GM23338 (cell line): Measurements from ENCODE around the gene LIPG. TPM values are rescaled to one million over a fixed set of nuclear protein-coding genes. Genes with fewer than 3 reads are reported as not detected.

ENCODE experiments used
- ATAC-seq: fragments of 200-7000 bp; cut with Tn5 transposase; 3 replicates; pipeline ENCODE4 v1.9.1; 2020
- DNase-seq: peaks from one replicate; pipeline ENCODE4 v3.0.0-alpha.2; 2015; ENCODE audit warnings: low spot score
- H2AFZ ChIP-seq: fragments of 200-600 bp; sonication (generic); 2 replicates; pipeline ENCODE4 v1.8.0; 2016; ENCODE audit warnings: antibody characterized with exemption, mild to moderate bottlenecking, moderate library complexity
- H3F3A ChIP-seq: fragments of 200-600 bp; sonication (generic); replicated peaks from 2 replicates; pipeline ENCODE4 v1.8.0; 2017; ENCODE audit warnings: antibody characterized with exemption, mixed run types, low read depth
- H3K27ac ChIP-seq: fragments of 200-600 bp; sonication (generic); 2 replicates; pipeline ENCODE4 v1.6.1; 2016; ENCODE audit warnings: low read depth
- H3K27me3 ChIP-seq: fragments of 200-600 bp; sonication (generic); 2 replicates; pipeline ENCODE4 v1.8.0; 2016; ENCODE audit warnings: mild to moderate bottlenecking, mixed run types, moderate library complexity; ENCODE audit not compliant: insufficient read depth
- H3K36me3 ChIP-seq: fragments of 200-600 bp; sonication (generic); 2 replicates; pipeline ENCODE4 v1.8.0; 2016; ENCODE audit warnings: mild to moderate bottlenecking; ENCODE audit not compliant: insufficient read depth
- H3K4me1 ChIP-seq: fragments of 200-600 bp; sonication (generic); 2 replicates; pipeline ENCODE4 v1.8.0; 2016; ENCODE audit warnings: mild to moderate bottlenecking, moderate library complexity; ENCODE audit not compliant: insufficient read depth
- H3K4me2 ChIP-seq: fragments of 200-600 bp; sonication (generic); 2 replicates; pipeline ENCODE4 v1.7.1; 2017; ENCODE audit warnings: mixed run types
- H3K4me3 ChIP-seq: fragments of 200-600 bp; sonication (generic); 2 replicates; pipeline ENCODE4 v1.6.1; 2016; ENCODE audit warnings: mixed run types
- H3K79me2 ChIP-seq: fragments of 200-600 bp; sonication (generic); replicated peaks from 2 replicates; pipeline ENCODE4 v1.8.0; 2017; ENCODE audit warnings: mild to moderate bottlenecking; ENCODE audit not compliant: insufficient read depth
- H3K9me2 ChIP-seq: fragments of 200-600 bp; sonication (generic); 2 replicates; pipeline ENCODE4 v1.8.0; 2017; ENCODE audit not compliant: insufficient read depth
- H4K20me1 ChIP-seq: fragments of 200-600 bp; sonication (generic); replicated peaks from 2 replicates; pipeline ENCODE4 v1.8.0; 2017; ENCODE audit warnings: mild to moderate bottlenecking; ENCODE audit not compliant: insufficient read depth
- H3K27ac Mint-ChIP-seq: 2 replicates; pipeline ENCODE4 v1.8.0; 2020; ENCODE audit warnings: inconsistent platforms, mild to moderate bottlenecking, moderate library complexity, mixed read lengths
- H3K27me3 Mint-ChIP-seq: 3 replicates; pipeline ENCODE4 v1.8.0; 2022; ENCODE audit warnings: low read depth, mild to moderate bottlenecking, moderate library complexity, mixed read lengths, inconsistent platforms; ENCODE audit not compliant: insufficient read depth, poor library complexity
- H3K36me3 Mint-ChIP-seq: 3 replicates; pipeline ENCODE4 v1.8.0; 2021; ENCODE audit warnings: low read depth, mild to moderate bottlenecking, inconsistent platforms, moderate library complexity, mixed read lengths
- H3K4me1 Mint-ChIP-seq: 3 replicates; pipeline ENCODE4 v1.8.0; 2020; ENCODE audit warnings: mild to moderate bottlenecking, inconsistent platforms, mixed read lengths
- H3K4me3 Mint-ChIP-seq: 3 replicates; pipeline ENCODE4 v1.8.0; 2021; ENCODE audit warnings: moderate library complexity, mild to moderate bottlenecking, inconsistent platforms, mixed read lengths
- H3K9me3 Mint-ChIP-seq: 3 replicates; pipeline ENCODE4 v1.8.0; 2020; ENCODE audit warnings: moderate library complexity, mild to moderate bottlenecking, inconsistent platforms, mixed read lengths
- CREB1 ChIP-seq: fragments of 250-450 bp; sonication (Bioruptor Pico); IDR thresholded peaks from 2 replicates; pipeline ENCODE4 v1.5.0; 2020; ENCODE audit warnings: low read depth, mild to moderate bottlenecking, moderate library complexity
- ETS1 ChIP-seq: IDR thresholded peaks from 2 replicates; pipeline ENCODE4 v1.6.1; 2016; ENCODE audit warnings: antibody characterized with exemption
- EZH2 ChIP-seq: fragments of 200-600 bp; sonication (generic); IDR thresholded peaks from one replicate; pipeline ENCODE4 v1.8.0; 2017; ENCODE audit warnings: antibody characterized with exemption, mild to moderate bottlenecking, low read depth; ENCODE audit not compliant: unreplicated experiment
- EZH2phosphoT487 ChIP-seq: fragments of 200-600 bp; sonication (generic); IDR thresholded peaks from one replicate; pipeline ENCODE4 v1.8.1; 2018; ENCODE audit warnings: antibody characterized with exemption; ENCODE audit not compliant: unreplicated experiment
- NANOG ChIP-seq: IDR thresholded peaks from 2 replicates; pipeline ENCODE4 v1.6.1; 2016; ENCODE audit warnings: antibody characterized with exemption, borderline replicate concordance
- POLR2AphosphoS5 ChIP-seq: IDR thresholded peaks from 2 replicates; pipeline ENCODE4 v1.6.1; 2016; ENCODE audit warnings: antibody characterized with exemption, low read depth
- REST ChIP-seq: IDR thresholded peaks from one replicate; pipeline ENCODE4 v1.6.1; 2018; ENCODE audit warnings: antibody characterized with exemption; ENCODE audit not compliant: unreplicated experiment
- ZNF114 ChIP-seq: fragments of 250-450 bp; sonication (Bioruptor Pico); IDR thresholded peaks from 2 replicates; pipeline ENCODE4 v1.5.0; 2020; ENCODE audit warnings: mild to moderate bottlenecking, moderate library complexity
- ZNF331 ChIP-seq: fragments of 250-450 bp; sonication (Bioruptor Pico); IDR thresholded peaks from 2 replicates; pipeline ENCODE4 v1.5.0; 2020; ENCODE audit warnings: low read depth, mild to moderate bottlenecking, moderate library complexity
- ZNF462 ChIP-seq: fragments of 250-450 bp; sonication (Bioruptor Pico); IDR thresholded peaks from 2 replicates; pipeline ENCODE4 v1.5.0; 2020; ENCODE audit warnings: mild to moderate bottlenecking, moderate library complexity
- polyA plus RNA-seq: library from polyadenylated mRNA; unstranded; fragments of >200 nt; fragmentation: Nextera tagmentation; extraction: Ambion mirVana; gene quantifications from 2 replicates; pipeline ENCODE4 v1.2.1, GENCODE V29; 2016
- total RNA-seq: library from RNA; depleted of rRNA; stranded (reverse); fragments of >200 nt; shearing (Covaris generic); gene quantifications from 2 replicates; pipeline ENCODE4 v1.2.3, GENCODE V29; 2014

The LIPG gene
- total and polyA plus RNA-seq, 2 experiments from 2014 or later: 4.9 to 17.7 TPM

- H3K79me2 ChIP-seq: no peaks in the 10 kb centered on the region
- peaks cover 3% of the 10 kb centered on the region; the same call in 1 of the 2 replicates for H4K20me1 ChIP-seq
- no peak overlapping the region for H3K4me3 ChIP-seq
- H2AFZ ChIP-seq: no peak overlapping the region
- H3F3A ChIP-seq: 0 out of 2 replicates have a peak, but pooled peaks cover 7% of the 10 kb centered on the region
- peaks cover 58% of the 10 kb centered on the region for H3K9me3 Mint-ChIP-seq
- no peaks in the 10 kb centered on the region for H3K36me3 ChIP-seq
- 0 out of 2 replicates have a peak, but pooled peaks cover 4% of the 10 kb centered on the region for H3K9me2 ChIP-seq
- H3K27me3 Mint-ChIP-seq: peaks cover 17% of the 10 kb centered on the region
- no peak overlapping the region for H3K4me2 ChIP-seq
- no peaks in the 10 kb centered on the region; the same call in 1 of the 2 replicates for H3K4me1 ChIP-seq
- DNase-seq (no peak), ATAC-seq (no peak)
- H3K4me3 Mint-ChIP-seq: no peak overlapping the region
- H3K27ac Mint-ChIP-seq: no peak overlapping the region
- no peak for TF ChIP-seq ZNF114 (CRISPR knock-in tag)
- no peak for TF ChIP-seq ETS1
- no peak for TF ChIP-seq NANOG
- no peak for TF ChIP-seq EZH2phosphoT487
- no peak for TF ChIP-seq POLR2AphosphoS5
- no peak for TF ChIP-seq CREB1 (CRISPR knock-in tag)
- H3K27me3 ChIP-seq: peaks cover 12% of the 10 kb centered on the region
- H3K36me3 Mint-ChIP-seq: peaks cover 38% of the 10 kb centered on the region
- H3K27ac ChIP-seq: no peak overlapping the region
- peaks cover 9% of the 10 kb centered on the region; the same call in 2 of the 3 replicates for H3K4me1 Mint-ChIP-seq
Observed at GRCh38 chr18:49555641-49556040, 6.2 kb upstream of the LIPG start.

- no peak for DNase-seq
- no peak for TF ChIP-seq CREB1 (CRISPR knock-in tag)
- no peak for TF ChIP-seq EZH2phosphoT487
- TF ChIP-seq ZNF331: no peak
- TF ChIP-seq EZH2: no peak
- TF ChIP-seq POLR2AphosphoS5: no peak
- TF ChIP-seq ZNF462 (CRISPR knock-in tag): no peak
- no peak for TF ChIP-seq ZNF114 (CRISPR knock-in tag)
- TF ChIP-seq NANOG: no peak
- TF ChIP-seq REST: no peak
- Histone ChIP-seq H3K9me2 (0 out of 2 replicates have a peak, but pooled peaks cover 4% of the 10 kb centered on the region), H3K4me2 (no peak overlapping the region), H3F3A (0 out of 2 replicates have a peak, but pooled peaks cover 11% of the 10 kb centered on the region), H3K79me2 (peaks cover 6% of the 10 kb centered on the region), H4K20me1 (peaks cover 3% of the 10 kb centered on the region; the same call in 1 of the 2 replicates), H3K27me3 (peaks cover 31% of the 10 kb centered on the region), H3K27ac (no peak overlapping the region), H3K4me1 (peaks cover 9% of the 10 kb centered on the region), H3K4me3 (no peak overlapping the region), H3K36me3 (no peaks in the 10 kb centered on the region), H2AFZ (no peak overlapping the region)
- no peak for ATAC-seq
- H3K4me3 Mint-ChIP-seq: no peak overlapping the region
- H3K27me3 Mint-ChIP-seq: peaks cover 39% of the 10 kb centered on the region
- H3K4me1 Mint-ChIP-seq: peaks cover 19% of the 10 kb centered on the region
- peaks cover 40% of the 10 kb centered on the region for H3K9me3 Mint-ChIP-seq
- H3K27ac Mint-ChIP-seq: no peak overlapping the region
- H3K36me3 Mint-ChIP-seq: peaks cover 22% of the 10 kb centered on the region
Observed at GRCh38 chr18:49558356-49558755, 3.5 kb upstream of the LIPG start.
